IMR-90 (cell line): ENCODE data around the gene UPK1B. TPM values are rescaled to one million over a fixed set of nuclear protein-coding genes. Genes with fewer than 3 reads are reported as not detected.

ENCODE experiments used
- ATAC-seq: fragments of 200-7000 bp; cut with Tn5 transposase; 2 replicates; pipeline ENCODE4 v1.9.1; 2020; ENCODE audit warnings: low read depth, mild to moderate bottlenecking, moderate library complexity
- BruUV-seq: library from RNA; stranded (reverse); fragments of 400-500 nt; replicated peaks from 2 replicates; lab custom pipeline; 2021; lab: Mats Ljungman, UMichigan
- CTCF ChIA-PET: fragments of 300-600 bp; formaldehyde crosslinking; extraction: SDS; loops from one replicate; lab custom pipeline; 2021; ENCODE audit warnings: antibody characterized with exemption; lab: Yijun Ruan, JAX
- POLR2A ChIA-PET: fragments of 300-600 bp; sonication (Branson Sonifier 250); formaldehyde crosslinking; loops from one replicate; lab custom pipeline; 2022; ENCODE audit warnings: antibody characterized with exemption; ENCODE audit not compliant: unreplicated experiment; lab: Charles Lee
- DNase-seq: peaks from one replicate; pipeline ENCODE4 v3.0.0; 2013
- H2AFZ ChIP-seq: replicated peaks from 2 replicates; pipeline ENCODE3; 2013; ENCODE audit warnings: low read length, mild to moderate bottlenecking; ENCODE audit not compliant: poor library complexity
- H2AK5ac ChIP-seq: 2 replicates; pipeline ENCODE4 v1.6.1; 2013; ENCODE audit warnings: low read depth, low read length, inconsistent platforms
- H2AK9ac ChIP-seq: replicated peaks from 2 replicates; pipeline ENCODE3; 2013; ENCODE audit warnings: mild to moderate bottlenecking, low read depth, low read length, moderate library complexity; ENCODE audit not compliant: poor library complexity
- H2BK120ac ChIP-seq: 2 replicates; pipeline ENCODE4 v1.6.1; 2013; ENCODE audit warnings: low read depth, low read length, inconsistent platforms
- H2BK15ac ChIP-seq: 3 replicates; pipeline ENCODE4 v1.6.1; 2013; ENCODE audit warnings: low read depth, low read length, inconsistent platforms
- H2BK20ac ChIP-seq: 2 replicates; pipeline ENCODE4 v1.6.1; 2013; ENCODE audit warnings: low read depth, mild to moderate bottlenecking, inconsistent platforms, low read length, moderate library complexity
- H2BK5ac ChIP-seq: 2 replicates; pipeline ENCODE4 v1.6.1; 2013; ENCODE audit warnings: mild to moderate bottlenecking, low read depth, low read length, inconsistent platforms; ENCODE audit not compliant: poor library complexity, severe bottlenecking
- H3K14ac ChIP-seq: replicated peaks from 2 replicates; pipeline ENCODE4 v1.6.1; 2013; ENCODE audit warnings: low read depth, low read length, inconsistent platforms
- H3K18ac ChIP-seq: 2 replicates; pipeline ENCODE4 v1.6.1; 2013; ENCODE audit warnings: low read depth, low read length, control low read depth
- H3K23ac ChIP-seq: 2 replicates; pipeline ENCODE4 v1.6.1; 2013; ENCODE audit warnings: low read depth, low read length, inconsistent platforms
- H3K27ac ChIP-seq: 2 replicates; pipeline ENCODE4 v1.5.1; 2013; ENCODE audit warnings: mild to moderate bottlenecking, control low read depth, low read length; ENCODE audit not compliant: insufficient read depth
- H3K27me3 ChIP-seq: 2 replicates; pipeline ENCODE4 v1.6.1; 2013; ENCODE audit warnings: low read length; ENCODE audit not compliant: control insufficient read depth, insufficient read depth
- H3K36me3 ChIP-seq: 2 replicates; pipeline ENCODE4 v1.6.1; 2013; ENCODE audit warnings: low read length, mixed read lengths; ENCODE audit not compliant: control insufficient read depth, insufficient read depth
- H3K4ac ChIP-seq: 2 replicates; pipeline ENCODE4 v1.6.1; 2013; ENCODE audit warnings: low read depth, low read length, inconsistent platforms
- H3K4me1 ChIP-seq: 2 replicates; pipeline ENCODE4 v1.6.1; 2013; ENCODE audit warnings: low read length, mixed read lengths; ENCODE audit not compliant: control insufficient read depth, insufficient read depth
- H3K4me2 ChIP-seq: 2 replicates; pipeline ENCODE4 v1.6.1; 2013; ENCODE audit warnings: low read depth, mild to moderate bottlenecking, control low read depth, low read length, moderate library complexity
- H3K4me3 ChIP-seq: 2 replicates; pipeline ENCODE4 v1.5.1; 2013; ENCODE audit warnings: low read depth, mild to moderate bottlenecking, control low read depth, low read length, moderate library complexity; ENCODE audit not compliant: insufficient read depth
- H3K56ac ChIP-seq: 2 replicates; pipeline ENCODE4 v1.6.1; 2013; ENCODE audit warnings: low read length, inconsistent platforms; ENCODE audit not compliant: insufficient read depth; ENCODE audit errors: extremely low read depth
- H3K79me1 ChIP-seq, 2 experiments: 2 replicates each; pipeline ENCODE4 v1.6.1; 2013; ENCODE audit warnings: low read length in 2 of 2, inconsistent platforms in 1 of 2, low read depth in 1 of 2
- H3K9ac ChIP-seq: 2 replicates; pipeline ENCODE4 v1.6.1; 2013; ENCODE audit warnings: low read depth, low read length, control low read depth
- H3K9me1 ChIP-seq: 2 replicates; pipeline ENCODE4 v1.6.1; 2013; ENCODE audit warnings: low read length, inconsistent platforms; ENCODE audit not compliant: insufficient read depth
- H3K9me3 ChIP-seq: 2 replicates; pipeline ENCODE4 v1.6.1; 2013; ENCODE audit warnings: low read length; ENCODE audit not compliant: control insufficient read depth, insufficient read depth
- H4K20me1 ChIP-seq: 2 replicates; pipeline ENCODE4 v1.6.1; 2013; ENCODE audit warnings: low read length, inconsistent platforms; ENCODE audit not compliant: insufficient read depth
- H4K5ac ChIP-seq: 2 replicates; pipeline ENCODE4 v1.6.1; 2013; ENCODE audit warnings: mild to moderate bottlenecking, low read depth, low read length, control low read depth
- H4K8ac ChIP-seq, 2 experiments: 2 replicates each; pipeline ENCODE4 v1.6.1; 2013; ENCODE audit warnings: low read depth in 2 of 2, low read length in 2 of 2, control low read depth in 1 of 2, inconsistent platforms in 1 of 2
- H4K91ac ChIP-seq: 2 replicates; pipeline ENCODE4 v1.6.1; 2013; ENCODE audit warnings: low read depth, low read length, inconsistent platforms; ENCODE audit not compliant: insufficient read depth
- BHLHE40 ChIP-seq: fragments of 150-350 bp; IDR thresholded peaks from 2 replicates; pipeline ENCODE4 v1.6.1; 2016; ENCODE audit warnings: mild to moderate bottlenecking, low read depth, low read length
- MXI1 ChIP-seq: IDR thresholded peaks from 2 replicates; pipeline ENCODE4 v1.6.1; 2012; ENCODE audit warnings: low read depth, mild to moderate bottlenecking, low read length, moderate library complexity, borderline replicate concordance
- RFX5 ChIP-seq: IDR thresholded peaks from 2 replicates; pipeline ENCODE4 v1.8.0; 2012; ENCODE audit warnings: low read depth, mild to moderate bottlenecking, low read length, moderate library complexity
- USF2 ChIP-seq: fragments of 150-350 bp; IDR thresholded peaks from 2 replicates; pipeline ENCODE4 v1.6.1; 2017; ENCODE audit warnings: mild to moderate bottlenecking, antibody characterized with exemption, low read length, low read depth
- WGBS, 2 experiments: methylation state at CpG; one replicate each; pipeline versions ENCODE4 v1.1.5 to v1.1.7; 2013; ENCODE audit warnings: missing lambda C conversion rate in 2 of 2; ENCODE audit not compliant: insufficient read length in 1 of 2; ENCODE audit errors: extremely low coverage in 2 of 2; 5-methylcytosine and 5-hydroxymethylcytosine counted together
- dilution Hi-C: fragments of 300-500 bp; cut with HindIII; formaldehyde crosslinking; loops from one replicate; pipeline ENCODE4 v1.14.3; 2018; ENCODE audit warnings: low sequenced_read_pairs; ENCODE audit not compliant: unreplicated experiment
- in situ Hi-C: fragments of 300-500 bp; cut with MboI; formaldehyde crosslinking; loops from 3 replicates; pipeline ENCODE4 v1.14.3; 2019; ENCODE audit warnings: low sequenced_read_pairs, inconsistent platforms, mixed read lengths
- intact Hi-C: fragments of 100-400 bp; cut with micrococcal nuclease; formaldehyde crosslinking; loops from 2 replicates; pipeline ENCODE4 v1.10.0; 2022
- polyA plus RNA-seq, 3 experiments: library from polyadenylated mRNA; depleted of rRNA; stranded (reverse); fragments of >200 nt; gene quantifications; 2 replicates each; pipeline ENCODE4 v1.2.3, GENCODE V29; 2012; ENCODE audit warnings: low replicate concordance in 1 of 3
- total RNA-seq: library from RNA; depleted of rRNA; stranded (reverse); fragments of >200 nt; gene quantifications from 2 replicates; pipeline ENCODE4 v1.2.3, GENCODE V29; 2012

The UPK1B gene
- total and polyA plus RNA-seq, 2 of the 4 experiments (the other 2 are of a cell fraction), result 0.36 to 0.55 TPM

GRCh38 chr3:119211803-119212202 is 38.4 kb downstream of the UPK1B start:
- no peak overlapping the region for H3K9ac ChIP-seq
- peaks cover 34% of the 10 kb centered on the region for H3K36me3 ChIP-seq
- H3K56ac ChIP-seq, result no peak overlapping the region
- H3K4ac ChIP-seq, result no peak overlapping the region
- H3K9me1 ChIP-seq, result peaks cover 4% of the 10 kb centered on the region
- no peak overlapping the region for H2AK9ac ChIP-seq
- DNase-seq, result no peak
- POLR2A ChIA-PET, result no interaction called here
- H3K4me1 ChIP-seq, result peaks cover 7% of the 10 kb centered on the region
- in situ Hi-C loops, result no loop called here
- intact Hi-C loops, result no loop called here
- no peak overlapping the region for H3K4me2 ChIP-seq
- H2BK5ac ChIP-seq, result no peak overlapping the region
- no TSS peak for BruUV-seq
- H4K8ac ChIP-seq, result no peak overlapping the region
- H2AFZ ChIP-seq, result no peak overlapping the region
- H3K23ac ChIP-seq, result no peak overlapping the region
- no peak overlapping the region for H3K4me3 ChIP-seq
- no peak for ATAC-seq
- 100% methylated on average over 2 of the region's 6 CpGs; no CpG with 5 or more reads in 1 of the 2 experiments for WGBS, 2 experiments
- no peak overlapping the region for H2AK5ac ChIP-seq
- no peak overlapping the region for H3K14ac ChIP-seq
- TF ChIP-seq RFX5 (no peak), USF2 (no peak), MXI1 (no peak), BHLHE40 (no peak)
- no peak overlapping the region for H2BK15ac ChIP-seq
- H2BK20ac ChIP-seq, result no peak overlapping the region
- CTCF ChIA-PET, result interaction anchor here (1.3 kb wide), 1 partner anchor 10 kb away, joined by 3 read pairs; no protein-coding TSS in a partner anchor
- H4K20me1 ChIP-seq, result no peaks in the 10 kb centered on the region
- H3K9me3 ChIP-seq, result no peaks in the 10 kb centered on the region
- H3K79me1 ChIP-seq, result no peaks in the 10 kb centered on the region; a peak in 1 of 4 replicates
- H4K5ac ChIP-seq, result no peak overlapping the region
- no peak overlapping the region for H2BK120ac ChIP-seq
- H3K18ac ChIP-seq, result no peak overlapping the region
- H3K27ac ChIP-seq, result no peak overlapping the region
- H4K91ac ChIP-seq, result no peak overlapping the region
- dilution Hi-C loops, result no loop called here
- no peaks in the 10 kb centered on the region for H3K27me3 ChIP-seq
